Neural cell (in vitro differentiated cells): ENCODE measurements around the gene DIS3L.

Experiments used
- EP300 ChIP-seq: fragments of 450-650 bp; conservative IDR thresholded peaks from 2 replicates; pipeline ENCODE4 v1.6.1; 2014; ENCODE audit warnings: antibody characterized with exemption, mild to moderate bottlenecking, moderate library complexity; ENCODE audit not compliant: poor library complexity, severe bottlenecking
- EZH2 ChIP-seq: fragments of 200-600, 300-800 bp; shearing (Covaris generic), sonication (generic); IDR thresholded peaks from 2 replicates; pipeline ENCODE4 v1.6.1; 2014; ENCODE audit warnings: antibody characterized with exemption, low read length, borderline replicate concordance, mild to moderate bottlenecking; ENCODE audit not compliant: insufficient read depth, poor library complexity, severe bottlenecking
- POLR2AphosphoS5 ChIP-seq: IDR thresholded peaks from 2 replicates; pipeline ENCODE4 v1.6.1; 2012
- TF ChIP-seq, protein P1 (sequence below): fragments of 450-650 bp; IDR thresholded peaks from 2 replicates; pipeline ENCODE4 v1.5.1; 2014; ENCODE audit warnings: antibody characterized with exemption, mild to moderate bottlenecking, moderate library complexity; ENCODE audit not compliant: poor library complexity, severe bottlenecking
- TF ChIP-seq, protein P2 (sequence below): IDR thresholded peaks from 2 replicates; pipeline ENCODE4 v1.6.1; 2012; ENCODE audit warnings: borderline replicate concordance

DNA sequence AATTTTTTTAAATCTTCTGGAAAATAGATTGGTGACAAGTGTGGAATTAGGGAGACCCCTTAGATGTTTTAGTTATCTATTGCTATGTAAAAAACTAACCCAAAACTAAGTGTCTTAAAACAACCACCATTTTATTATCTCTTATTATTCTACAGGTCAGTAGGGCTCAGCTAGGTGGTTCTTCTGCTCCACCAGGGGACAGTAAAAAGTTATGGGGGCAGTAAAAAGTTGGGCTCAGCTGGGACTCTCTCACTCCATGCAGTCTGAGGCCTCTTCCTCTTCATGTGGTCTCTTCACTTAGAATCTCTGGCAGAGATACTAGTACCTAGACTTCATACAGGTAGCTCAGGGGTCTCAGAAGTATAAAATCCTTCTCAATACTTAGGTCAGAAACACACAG is 18.0 kb upstream of the DIS3L start:
- no peak for TF ChIP-seq EP300
- TF ChIP-seq, protein P1, sequence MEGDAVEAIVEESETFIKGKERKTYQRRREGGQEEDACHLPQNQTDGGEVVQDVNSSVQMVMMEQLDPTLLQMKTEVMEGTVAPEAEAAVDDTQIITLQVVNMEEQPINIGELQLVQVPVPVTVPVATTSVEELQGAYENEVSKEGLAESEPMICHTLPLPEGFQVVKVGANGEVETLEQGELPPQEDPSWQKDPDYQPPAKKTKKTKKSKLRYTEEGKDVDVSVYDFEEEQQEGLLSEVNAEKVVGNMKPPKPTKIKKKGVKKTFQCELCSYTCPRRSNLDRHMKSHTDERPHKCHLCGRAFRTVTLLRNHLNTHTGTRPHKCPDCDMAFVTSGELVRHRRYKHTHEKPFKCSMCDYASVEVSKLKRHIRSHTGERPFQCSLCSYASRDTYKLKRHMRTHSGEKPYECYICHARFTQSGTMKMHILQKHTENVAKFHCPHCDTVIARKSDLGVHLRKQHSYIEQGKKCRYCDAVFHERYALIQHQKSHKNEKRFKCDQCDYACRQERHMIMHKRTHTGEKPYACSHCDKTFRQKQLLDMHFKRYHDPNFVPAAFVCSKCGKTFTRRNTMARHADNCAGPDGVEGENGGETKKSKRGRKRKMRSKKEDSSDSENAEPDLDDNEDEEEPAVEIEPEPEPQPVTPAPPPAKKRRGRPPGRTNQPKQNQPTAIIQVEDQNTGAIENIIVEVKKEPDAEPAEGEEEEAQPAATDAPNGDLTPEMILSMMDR = no peak
- no peak for TF ChIP-seq POLR2AphosphoS5
- TF ChIP-seq EZH2 = no peak
- TF ChIP-seq, protein P2, sequence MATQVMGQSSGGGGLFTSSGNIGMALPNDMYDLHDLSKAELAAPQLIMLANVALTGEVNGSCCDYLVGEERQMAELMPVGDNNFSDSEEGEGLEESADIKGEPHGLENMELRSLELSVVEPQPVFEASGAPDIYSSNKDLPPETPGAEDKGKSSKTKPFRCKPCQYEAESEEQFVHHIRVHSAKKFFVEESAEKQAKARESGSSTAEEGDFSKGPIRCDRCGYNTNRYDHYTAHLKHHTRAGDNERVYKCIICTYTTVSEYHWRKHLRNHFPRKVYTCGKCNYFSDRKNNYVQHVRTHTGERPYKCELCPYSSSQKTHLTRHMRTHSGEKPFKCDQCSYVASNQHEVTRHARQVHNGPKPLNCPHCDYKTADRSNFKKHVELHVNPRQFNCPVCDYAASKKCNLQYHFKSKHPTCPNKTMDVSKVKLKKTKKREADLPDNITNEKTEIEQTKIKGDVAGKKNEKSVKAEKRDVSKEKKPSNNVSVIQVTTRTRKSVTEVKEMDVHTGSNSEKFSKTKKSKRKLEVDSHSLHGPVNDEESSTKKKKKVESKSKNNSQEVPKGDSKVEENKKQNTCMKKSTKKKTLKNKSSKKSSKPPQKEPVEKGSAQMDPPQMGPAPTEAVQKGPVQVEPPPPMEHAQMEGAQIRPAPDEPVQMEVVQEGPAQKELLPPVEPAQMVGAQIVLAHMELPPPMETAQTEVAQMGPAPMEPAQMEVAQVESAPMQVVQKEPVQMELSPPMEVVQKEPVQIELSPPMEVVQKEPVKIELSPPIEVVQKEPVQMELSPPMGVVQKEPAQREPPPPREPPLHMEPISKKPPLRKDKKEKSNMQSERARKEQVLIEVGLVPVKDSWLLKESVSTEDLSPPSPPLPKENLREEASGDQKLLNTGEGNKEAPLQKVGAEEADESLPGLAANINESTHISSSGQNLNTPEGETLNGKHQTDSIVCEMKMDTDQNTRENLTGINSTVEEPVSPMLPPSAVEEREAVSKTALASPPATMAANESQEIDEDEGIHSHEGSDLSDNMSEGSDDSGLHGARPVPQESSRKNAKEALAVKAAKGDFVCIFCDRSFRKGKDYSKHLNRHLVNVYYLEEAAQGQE = no peak
